ENCODE results near the gene ACTG1. TPM values are rescaled to one million over a fixed set of nuclear protein-coding genes. Genes with fewer than 3 reads are reported as not detected.

The ACTG1 gene
- total and polyA plus RNA-seq, 2 donors (not counting 1 experiment from before 2014, with no cell fraction given), result 803 to 1,677 TPM

DNA sequence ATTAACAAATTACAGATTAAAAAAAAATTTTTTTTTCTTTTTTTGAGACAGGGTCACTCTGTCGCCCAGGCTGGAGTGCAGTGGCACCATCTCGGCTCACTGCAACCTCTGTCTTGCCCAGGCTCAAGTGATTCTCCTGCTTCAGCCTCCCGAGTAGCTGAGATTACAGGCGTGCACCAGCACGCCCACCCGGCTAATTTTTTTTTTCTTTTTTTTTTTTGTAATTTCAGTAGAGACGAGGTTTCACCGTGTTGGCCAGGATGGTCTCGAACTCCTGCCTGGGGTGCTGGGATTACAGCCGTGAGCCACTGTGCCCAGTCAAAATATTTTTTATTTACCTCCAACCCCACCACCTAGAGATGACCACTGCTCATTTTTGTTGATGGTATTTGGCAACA is 25.5 kb downstream of the ACTG1 start:
- Histone ChIP-seq H4K20me1 (ENCODE audit: control insufficient read depth, insufficient read depth, low read length, poor library complexity, severe bottlenecking) (no peaks in the 10 kb centered on the region), H3K27ac (ENCODE audit: low read length in 2 of 2) (no peak overlapping the region), H3K4me1 (ENCODE audit: control insufficient read depth in 2 of 2, insufficient read depth in 2 of 2, low read length in 2 of 2) (peaks cover 34 to 41% of the 10 kb centered on the region in 2 donors), H3K4me2 (replicated peaks; ENCODE audit: low read depth, low read length, poor library complexity, severe bottlenecking) (peak overlapping the region; percentile 99), H3K27me3 (replicated peaks in 1 of 4; ENCODE audit: control extremely low read depth in 1 of 4, control insufficient read depth in 3 of 4, insufficient read depth in 4 of 4, low read length in 3 of 4) (peaks cover 0 to 13% (median 4%) of the 10 kb centered on the region in 4 experiments), H3K36me3 (replicated peaks in 1 of 2; ENCODE audit: control extremely low read depth in 1 of 2, control insufficient read depth in 1 of 2, extremely low read depth in 1 of 2, insufficient read depth in 2 of 2, low read length in 1 of 2) (no peaks in the 10 kb centered on the region), H2AFZ (ENCODE audit: insufficient read depth, low read depth, low read length, poor library complexity, severe bottlenecking) (peak overlapping the region; percentile 92), H3K9me3 (ENCODE audit: control extremely low read depth in 1 of 3, control insufficient read depth in 2 of 3, insufficient read depth in 1 of 3, low read length in 2 of 3) (peaks cover 0 to 2% (median 0%) of the 10 kb centered on the region in 3 donors), H3K4me3 (ENCODE audit: control extremely low read depth in 1 of 5, extremely low read depth in 1 of 5, insufficient read depth in 1 of 5, low read depth in 2 of 5, low read length in 4 of 5) (peak overlapping the region in 1 of 5 experiments; percentile 77), H3K79me2 (ENCODE audit: control insufficient read depth, insufficient read depth, low read length) (no peaks in the 10 kb centered on the region), H3K9ac (ENCODE audit: low read length) (no peak overlapping the region)
- DNase-seq (no peak), ATAC-seq (ENCODE audit: low read depth) (no peak)
- POLR2A ChIA-PET, result interaction anchor here (0.6 kb wide), 1 partner anchor 338 kb away, joined by 3 read pairs; no protein-coding TSS in a partner anchor
- WGBS (ENCODE audit: insufficient coverage), result 89% methylated on average over 6 of the region's 10 CpGs
- H3K4me3 Mint-ChIP-seq, result peak overlapping the region; percentile 37
- CTCF ChIA-PET, result interaction anchor here (0.7 to 0.8 kb wide), 2 partner anchors 114 to 234 kb away, joined by 3 read pairs; no protein-coding TSS in a partner anchor
- no peak overlapping the region for H3K27ac Mint-ChIP-seq
- TF ChIP-seq, protein P1, sequence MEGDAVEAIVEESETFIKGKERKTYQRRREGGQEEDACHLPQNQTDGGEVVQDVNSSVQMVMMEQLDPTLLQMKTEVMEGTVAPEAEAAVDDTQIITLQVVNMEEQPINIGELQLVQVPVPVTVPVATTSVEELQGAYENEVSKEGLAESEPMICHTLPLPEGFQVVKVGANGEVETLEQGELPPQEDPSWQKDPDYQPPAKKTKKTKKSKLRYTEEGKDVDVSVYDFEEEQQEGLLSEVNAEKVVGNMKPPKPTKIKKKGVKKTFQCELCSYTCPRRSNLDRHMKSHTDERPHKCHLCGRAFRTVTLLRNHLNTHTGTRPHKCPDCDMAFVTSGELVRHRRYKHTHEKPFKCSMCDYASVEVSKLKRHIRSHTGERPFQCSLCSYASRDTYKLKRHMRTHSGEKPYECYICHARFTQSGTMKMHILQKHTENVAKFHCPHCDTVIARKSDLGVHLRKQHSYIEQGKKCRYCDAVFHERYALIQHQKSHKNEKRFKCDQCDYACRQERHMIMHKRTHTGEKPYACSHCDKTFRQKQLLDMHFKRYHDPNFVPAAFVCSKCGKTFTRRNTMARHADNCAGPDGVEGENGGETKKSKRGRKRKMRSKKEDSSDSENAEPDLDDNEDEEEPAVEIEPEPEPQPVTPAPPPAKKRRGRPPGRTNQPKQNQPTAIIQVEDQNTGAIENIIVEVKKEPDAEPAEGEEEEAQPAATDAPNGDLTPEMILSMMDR (IDR thresholded peaks at IDR 0.05), result no peak
- TF ChIP-seq EZH2 (IDR thresholded peaks at IDR 0.05; ENCODE audit: borderline replicate concordance, insufficient read depth, low read depth, low read length, poor library complexity, severe bottlenecking), result no peak
- peaks cover 14% of the 10 kb centered on the region for H3K27me3 Mint-ChIP-seq
- no peaks in the 10 kb centered on the region for H3K9me3 Mint-ChIP-seq (ENCODE audit: insufficient read depth)
- intact Hi-C loops (cut with micrococcal nuclease), result loop anchor here (10.0 kb wide), 1 partner anchor 118 kb away; no protein-coding TSS in a partner anchor
- peaks cover 21% of the 10 kb centered on the region for H3K4me1 Mint-ChIP-seq

DNA sequence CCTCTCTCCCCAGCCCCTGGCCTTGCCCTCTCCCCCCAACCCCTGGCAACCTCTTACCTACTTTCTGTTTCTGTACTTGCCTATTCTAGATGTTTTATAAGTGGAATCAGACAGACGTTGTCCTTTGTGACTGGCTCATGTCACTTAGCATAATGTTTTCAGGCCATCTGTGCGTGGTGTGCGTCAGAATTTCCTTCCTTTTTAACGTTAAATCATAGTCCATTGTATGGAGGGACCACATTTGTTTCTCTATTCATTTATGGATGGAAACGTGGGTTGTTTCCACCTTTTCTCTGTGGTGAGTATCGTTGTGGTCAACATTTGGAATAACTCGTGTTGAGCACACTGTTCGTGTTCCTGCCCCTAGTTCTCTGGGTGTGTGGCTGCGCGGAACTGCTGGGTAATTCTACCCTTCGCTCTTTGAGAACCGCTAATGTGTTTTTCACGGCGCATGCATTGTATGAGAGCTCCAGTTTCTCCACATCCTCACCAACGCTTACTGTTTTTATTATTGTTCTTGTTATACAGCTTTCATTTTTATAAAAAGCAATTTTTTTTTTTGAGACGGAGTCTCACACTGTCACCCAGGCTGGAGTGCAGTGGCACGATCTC is 26.3 kb downstream of the ACTG1 start:
- Histone ChIP-seq H3K27ac (ENCODE audit: low read length in 2 of 2) (no peak overlapping the region), H2AFZ (ENCODE audit: insufficient read depth, low read depth, low read length, poor library complexity, severe bottlenecking) (no peak overlapping the region), H3K79me2 (ENCODE audit: control insufficient read depth, insufficient read depth, low read length) (no peaks in the 10 kb centered on the region), H3K9me3 (ENCODE audit: control extremely low read depth in 1 of 3, control insufficient read depth in 2 of 3, insufficient read depth in 1 of 3, low read length in 2 of 3) (peaks cover 0 to 7% (median 0%) of the 10 kb centered on the region in 3 donors), H3K4me2 (replicated peaks; ENCODE audit: low read depth, low read length, poor library complexity, severe bottlenecking) (no peak overlapping the region), H3K9ac (ENCODE audit: low read length) (no peak overlapping the region), H3K36me3 (replicated peaks in 1 of 2; ENCODE audit: control extremely low read depth in 1 of 2, control insufficient read depth in 1 of 2, extremely low read depth in 1 of 2, insufficient read depth in 2 of 2, low read length in 1 of 2) (no peaks in the 10 kb centered on the region), H3K4me3 (ENCODE audit: control extremely low read depth in 1 of 5, extremely low read depth in 1 of 5, insufficient read depth in 1 of 5, low read depth in 2 of 5, low read length in 4 of 5) (no peak overlapping the region), H3K27me3 (replicated peaks in 1 of 4; ENCODE audit: control extremely low read depth in 1 of 4, control insufficient read depth in 3 of 4, insufficient read depth in 4 of 4, low read length in 3 of 4) (peaks cover 0 to 18% (median 7%) of the 10 kb centered on the region in 4 experiments), H4K20me1 (ENCODE audit: control insufficient read depth, insufficient read depth, low read length, poor library complexity, severe bottlenecking) (no peaks in the 10 kb centered on the region), H3K4me1 (ENCODE audit: control insufficient read depth in 2 of 2, insufficient read depth in 2 of 2, low read length in 2 of 2) (peaks cover 41 to 47% of the 10 kb centered on the region in 2 donors)
- no peak for DNase-seq
- H3K4me1 Mint-ChIP-seq, result peaks cover 26% of the 10 kb centered on the region
- H3K4me3 Mint-ChIP-seq, result peak overlapping the region; percentile 66
- TF ChIP-seq EZH2 (IDR thresholded peaks at IDR 0.05; ENCODE audit: borderline replicate concordance, insufficient read depth, low read depth, low read length, poor library complexity, severe bottlenecking), result no peak
- TF ChIP-seq, protein P1 (IDR thresholded peaks at IDR 0.05), result no peak
- no peak for ATAC-seq (ENCODE audit: low read depth)
- 13% methylated on average over 9 of the region's 17 CpGs for WGBS (ENCODE audit: insufficient coverage)
- CTCF ChIA-PET, result interaction anchor here (2.2 to 4.0 kb wide), 3 partner anchors 11 to 233 kb away, joined by 8 to 44 read pairs (median 15); no protein-coding TSS in a partner anchor
- no peak overlapping the region for H3K27ac Mint-ChIP-seq
- intact Hi-C loops (cut with micrococcal nuclease), result loop anchor here (10.0 kb wide), 1 partner anchor 118 kb away; no protein-coding TSS in a partner anchor
- H3K9me3 Mint-ChIP-seq (ENCODE audit: insufficient read depth), result no peaks in the 10 kb centered on the region
- peaks cover 18% of the 10 kb centered on the region for H3K27me3 Mint-ChIP-seq
- POLR2A ChIA-PET, result interaction anchor here (0.6 kb wide), 1 partner anchor 337 kb away, joined by 3 read pairs; no protein-coding TSS in a partner anchor

All from B cell (primary cell).